Measurements from ENCODE around the gene TUT1.
"Not testable (repeated sequence)": the region's sequence is repeated elsewhere in the genome, so short reads cannot be mapped to it uniquely, and the experiment has no call there.

TUT1 gene

GRCh38 chr11:62556875-62557631 lies 34.3 kb downstream of the TUT1 start:
- Mint-ChIP-seq H3K27ac (peak overlapping the region; percentile 87 to 97), H3K27me3 (no peaks in the 10 kb centered on the region), H3K4me3 (peak overlapping the region; percentile 80 to 87), H3K4me1 (peaks cover 100% of the 10 kb centered on the region), H3K9me3 (no peaks in the 10 kb centered on the region)
- DNase-seq (peak in 1 of 2 donors; percentile 87), ATAC-seq (peak; percentile 64)

GRCh38 chr11:62556108-62556874 lies 35.0 kb downstream of the TUT1 start:
- peak overlapping the region; percentile 80 to 87 for H3K4me3 Mint-ChIP-seq
- H3K27ac Mint-ChIP-seq = peak overlapping the region; percentile 87 to 97
- DNase-seq = peak; percentile 88 to 95

GRCh38 chr11:62555464-62556107 lies 35.7 kb downstream of the TUT1 start:
- ATAC-seq (peak; percentile 43), DNase-seq (peak; percentile 67 to 80)
- Mint-ChIP-seq H3K4me3 (peak overlapping the region; percentile 80 to 87), H3K27me3 (no peaks in the 10 kb centered on the region), H3K27ac (peak overlapping the region; percentile 87 to 97), H3K9me3 (no peaks in the 10 kb centered on the region), H3K4me1 (peaks cover 100% of the 10 kb centered on the region)

More at GRCh38 chr11:62556108-62556874, 35.0 kb downstream of the TUT1 start:
- peak; percentile 81 for ATAC-seq
- Mint-ChIP-seq H3K9me3 (no peaks in the 10 kb centered on the region), H3K4me1 (peaks cover 100% of the 10 kb centered on the region), H3K27me3 (no peaks in the 10 kb centered on the region)

- DNase-seq (no peak), ATAC-seq (no peak)
- no peaks in the 10 kb centered on the region for H3K27me3 Mint-ChIP-seq
- H3K27ac Mint-ChIP-seq = peak overlapping the region; percentile 87 to 97
- H3K4me3 Mint-ChIP-seq = peak overlapping the region; percentile 25 to 33
- H3K9me3 Mint-ChIP-seq = no peaks in the 10 kb centered on the region
- peaks cover 100% of the 10 kb centered on the region for H3K4me1 Mint-ChIP-seq
Measured at GRCh38 chr11:62554387-62555167, 36.7 kb downstream of the TUT1 start.

- Mint-ChIP-seq H3K9me3 (no peaks in the 10 kb centered on the region), H3K4me1 (peaks cover 100% of the 10 kb centered on the region), H3K4me3 (peak overlapping the region; percentile 53 to 58), H3K27me3 (peaks cover under 1% of the 10 kb centered on the region), H3K27ac (peak overlapping the region; percentile 87 to 97)
- no peak for DNase-seq
- no peak for ATAC-seq
Measured at GRCh38 chr11:62553839-62554361, 37.4 kb downstream of the TUT1 start.

- H3K4me3 Mint-ChIP-seq = peak overlapping the region; percentile 58 to 62
- no peak for ATAC-seq
- H3K9me3 Mint-ChIP-seq = no peaks in the 10 kb centered on the region
- DNase-seq = peak in 1 of 2 donors; percentile 51
- peak overlapping the region; percentile 81 to 94 for H3K27ac Mint-ChIP-seq
- peaks cover 7% of the 10 kb centered on the region for H3K27me3 Mint-ChIP-seq
- H3K4me1 Mint-ChIP-seq = peaks cover 97% of the 10 kb centered on the region
Measured at GRCh38 chr11:62553080-62553838, 38.1 kb downstream of the TUT1 start.

- peak overlapping the region; percentile 94 for H3K27ac Mint-ChIP-seq
- H3K9me3 Mint-ChIP-seq = no peaks in the 10 kb centered on the region
- ATAC-seq (no peak), DNase-seq (no peak)
- H3K4me3 Mint-ChIP-seq = peak overlapping the region; percentile 62 to 65
- H3K27me3 Mint-ChIP-seq = peaks cover 14% of the 10 kb centered on the region
- H3K4me1 Mint-ChIP-seq = peaks cover 97% of the 10 kb centered on the region
Measured at GRCh38 chr11:62552485-62553079, 38.7 kb downstream of the TUT1 start.

GRCh38 chr11:62550478-62550877 lies 40.8 kb downstream of the TUT1 start:
- not testable (repeated sequence) for H3K27ac Mint-ChIP-seq, DNase-seq, H3K9me3 Mint-ChIP-seq, ATAC-seq, H3K4me3 Mint-ChIP-seq
- Mint-ChIP-seq H3K4me1 (peaks cover 85% of the 10 kb centered on the region), H3K27me3 (peaks cover 20% of the 10 kb centered on the region)

- Mint-ChIP-seq H3K4me1 (peaks cover 85% of the 10 kb centered on the region), H3K27ac (peak overlapping the region in 1 of 2 donors; percentile 85), H3K4me3 (no peak overlapping the region), H3K27me3 (peaks cover 20% of the 10 kb centered on the region), H3K9me3 (no peaks in the 10 kb centered on the region)
- DNase-seq (no peak), ATAC-seq (no peak)
Measured at GRCh38 chr11:62548545-62549335, 42.6 kb downstream of the TUT1 start.

- H3K27ac Mint-ChIP-seq = no peak overlapping the region
- peaks cover 20% of the 10 kb centered on the region for H3K27me3 Mint-ChIP-seq
- H3K4me3 Mint-ChIP-seq = peak overlapping the region; percentile 63 to 75
- peaks cover 85% of the 10 kb centered on the region for H3K4me1 Mint-ChIP-seq
- ATAC-seq (no peak), DNase-seq (no peak)
- H3K9me3 Mint-ChIP-seq = no peaks in the 10 kb centered on the region
Measured at GRCh38 chr11:62547691-62548281, 43.5 kb downstream of the TUT1 start.

GRCh38 chr11:62546929-62547625 lies 44.2 kb downstream of the TUT1 start:
- Mint-ChIP-seq H3K4me3 (peak overlapping the region; percentile 63 to 75), H3K4me1 (peaks cover 85% of the 10 kb centered on the region), H3K27ac (peak overlapping the region in 1 of 2 donors; percentile 4), H3K9me3 (no peaks in the 10 kb centered on the region), H3K27me3 (peaks cover 20% of the 10 kb centered on the region)
- DNase-seq (no peak), ATAC-seq (no peak)

- peak within 1 kb of the TSS; percentile 11 to 91 for H3K27ac Mint-ChIP-seq
- peak; percentile 55 for ATAC-seq
- H3K9me3 Mint-ChIP-seq = no peaks in the 10 kb centered on the region
- peaks cover 20% of the 10 kb centered on the region for H3K27me3 Mint-ChIP-seq
- DNase-seq = peak; percentile 73 to 76
- H3K4me1 Mint-ChIP-seq = peaks cover 85% of the 10 kb centered on the region
- H3K4me3 Mint-ChIP-seq = peak within 1 kb of the TSS; percentile 95 to 96
Measured at GRCh38 chr11:62546244-62546928, 44.9 kb downstream of the TUT1 start, which contains the start of gene AHNAK. Gene AHNAK, minus strand, starts transcription at chr11:62546806. Its CDS starts 10,708 bp downstream, at chr11:62536098.

Data from stimulated activated naive CD8-positive, alpha-beta T cell treated with anti-CD3 and anti-CD28 coated beads, Interleukin-15, amount 100 ng/mL, for 72 hours (primary cell).